Uterus (tissue), 2 donors: ENCODE measurements around the gene SRRM5.

Source experiments
- POLR2A ChIP-seq, 2 donors: fragments of 450-650 bp; IDR thresholded peaks; one replicate each; pipeline ENCODE4 v1.6.1; 2016; ENCODE audit warnings: antibody characterized with exemption in 2 of 2, mild to moderate bottlenecking in 1 of 2, moderate library complexity in 1 of 2
- TF ChIP-seq, protein P1 (sequence below), 4 experiments: fragments of 200-600 bp in 2 of 4; fragments of 450-650 bp in 2 of 4; sonication (generic) in 2 of 4; IDR thresholded peaks; one replicate each; pipeline ENCODE4 v1.5.1; 2016 to 2019; ENCODE audit warnings: antibody characterized with exemption in 4 of 4, mild to moderate bottlenecking in 2 of 4, moderate library complexity in 1 of 4

DNA sequence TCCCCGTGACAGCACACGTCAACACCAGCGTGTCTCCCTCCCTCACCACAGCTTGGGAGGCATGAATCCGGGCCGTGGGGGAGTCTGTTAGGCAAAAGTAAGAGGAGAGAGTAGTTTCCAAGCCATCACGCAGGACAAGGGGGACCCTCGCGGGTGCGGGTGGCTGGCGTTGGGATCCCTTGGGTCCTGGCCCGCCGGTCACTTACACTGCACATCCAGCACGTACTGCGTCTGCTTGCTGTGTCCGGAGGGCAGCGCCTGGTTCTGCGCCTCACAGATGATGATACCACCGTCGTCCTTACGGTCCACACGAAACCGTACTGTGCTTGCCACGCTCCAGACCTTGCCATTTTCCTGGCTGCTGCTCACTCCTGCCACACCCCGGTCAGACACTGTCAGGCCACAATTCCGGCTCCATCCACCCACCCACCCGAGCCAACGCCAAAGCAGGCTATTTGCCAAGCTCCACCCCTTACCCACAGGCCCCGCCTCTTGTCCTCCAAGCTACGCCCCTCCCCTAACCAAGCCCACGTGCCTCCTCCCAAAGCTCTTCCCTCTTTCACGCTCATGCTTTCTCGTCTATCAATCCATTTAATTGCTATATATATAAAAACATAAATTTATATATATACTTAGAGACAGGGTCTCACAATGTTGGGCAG lies 14.2 kb downstream of the SRRM5 start:
- TF ChIP-seq, protein P1, sequence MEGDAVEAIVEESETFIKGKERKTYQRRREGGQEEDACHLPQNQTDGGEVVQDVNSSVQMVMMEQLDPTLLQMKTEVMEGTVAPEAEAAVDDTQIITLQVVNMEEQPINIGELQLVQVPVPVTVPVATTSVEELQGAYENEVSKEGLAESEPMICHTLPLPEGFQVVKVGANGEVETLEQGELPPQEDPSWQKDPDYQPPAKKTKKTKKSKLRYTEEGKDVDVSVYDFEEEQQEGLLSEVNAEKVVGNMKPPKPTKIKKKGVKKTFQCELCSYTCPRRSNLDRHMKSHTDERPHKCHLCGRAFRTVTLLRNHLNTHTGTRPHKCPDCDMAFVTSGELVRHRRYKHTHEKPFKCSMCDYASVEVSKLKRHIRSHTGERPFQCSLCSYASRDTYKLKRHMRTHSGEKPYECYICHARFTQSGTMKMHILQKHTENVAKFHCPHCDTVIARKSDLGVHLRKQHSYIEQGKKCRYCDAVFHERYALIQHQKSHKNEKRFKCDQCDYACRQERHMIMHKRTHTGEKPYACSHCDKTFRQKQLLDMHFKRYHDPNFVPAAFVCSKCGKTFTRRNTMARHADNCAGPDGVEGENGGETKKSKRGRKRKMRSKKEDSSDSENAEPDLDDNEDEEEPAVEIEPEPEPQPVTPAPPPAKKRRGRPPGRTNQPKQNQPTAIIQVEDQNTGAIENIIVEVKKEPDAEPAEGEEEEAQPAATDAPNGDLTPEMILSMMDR (IDR thresholded peaks at IDR 0.05), result no peak
- TF ChIP-seq POLR2A (IDR thresholded peaks at IDR 0.05), result no peak
